ENCODE measurements around the gene NDUFAF5.
A peak's percentile ranks its signal among the peaks of the same experiment; 100 is the strongest.

NDUFAF5 gene

DNA sequence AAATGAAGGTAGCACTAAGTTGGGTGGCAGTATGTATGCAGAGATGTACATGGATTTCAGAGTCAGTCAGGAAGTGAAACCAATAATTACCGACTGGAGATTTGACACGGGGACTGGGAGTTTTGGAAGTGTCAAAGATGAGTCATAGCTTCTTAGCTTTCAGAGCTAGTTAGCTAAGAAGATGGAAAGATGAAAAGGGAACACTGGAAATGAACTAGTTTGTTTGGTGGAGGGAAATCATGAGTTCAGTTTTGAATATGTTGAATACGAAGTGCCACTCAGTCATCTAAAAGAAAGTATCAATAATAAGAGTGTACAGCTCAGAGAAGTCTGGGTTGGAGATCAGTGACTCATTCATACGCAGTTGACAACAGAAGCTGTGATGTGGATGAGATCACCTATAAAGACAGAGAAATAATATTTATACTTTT is 7.6 kb upstream of the NDUFAF5 start:
- peak; percentile 67 for DNase-seq (ENCODE audit: low read depth)
- no peak for TF ChIP-seq CTCF (conservative IDR thresholded peaks at IDR 0.05; ENCODE audit: control insufficient read depth, insufficient read depth, low read depth, low read length)
- H3K4me3 ChIP-seq (ENCODE audit: control insufficient read depth, low read depth, low read length) = no peak overlapping the region

GRCh38 chr20:13778827-13779226 is 6.0 kb upstream of the NDUFAF5 start:
- DNase-seq (ENCODE audit: low read depth) = no peak
- H3K4me3 ChIP-seq (ENCODE audit: control insufficient read depth, low read depth, low read length) = no peak overlapping the region
- TF ChIP-seq CTCF (conservative IDR thresholded peaks at IDR 0.05; ENCODE audit: control insufficient read depth, insufficient read depth, low read depth, low read length) = no peak

DNA sequence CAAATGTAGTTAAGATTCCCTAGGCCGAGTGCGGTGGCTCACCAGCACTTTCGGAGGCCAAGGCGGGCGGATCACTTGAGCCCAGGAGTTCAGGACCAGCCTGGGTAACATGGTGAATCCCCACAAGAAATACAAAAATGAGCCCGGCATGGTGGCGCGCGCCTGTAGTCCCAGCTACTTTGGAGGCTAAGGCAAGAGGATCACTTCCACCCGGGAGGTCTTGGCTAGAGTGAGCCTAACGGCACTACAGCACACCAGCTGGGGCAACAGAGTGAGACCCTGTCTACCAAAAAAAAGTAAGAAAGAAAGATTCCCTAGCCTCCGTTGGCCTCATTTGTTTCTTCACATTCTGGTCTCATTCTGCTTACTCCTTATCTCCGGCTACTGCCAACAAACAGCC is 1.3 kb upstream of the NDUFAF5 start:
- H3K4me3 ChIP-seq (ENCODE audit: control insufficient read depth, low read depth, low read length) = peak overlapping the region; percentile 95
- no peak for TF ChIP-seq CTCF (conservative IDR thresholded peaks at IDR 0.05; ENCODE audit: control insufficient read depth, insufficient read depth, low read depth, low read length)
- no peak for DNase-seq (ENCODE audit: low read depth)

DNA sequence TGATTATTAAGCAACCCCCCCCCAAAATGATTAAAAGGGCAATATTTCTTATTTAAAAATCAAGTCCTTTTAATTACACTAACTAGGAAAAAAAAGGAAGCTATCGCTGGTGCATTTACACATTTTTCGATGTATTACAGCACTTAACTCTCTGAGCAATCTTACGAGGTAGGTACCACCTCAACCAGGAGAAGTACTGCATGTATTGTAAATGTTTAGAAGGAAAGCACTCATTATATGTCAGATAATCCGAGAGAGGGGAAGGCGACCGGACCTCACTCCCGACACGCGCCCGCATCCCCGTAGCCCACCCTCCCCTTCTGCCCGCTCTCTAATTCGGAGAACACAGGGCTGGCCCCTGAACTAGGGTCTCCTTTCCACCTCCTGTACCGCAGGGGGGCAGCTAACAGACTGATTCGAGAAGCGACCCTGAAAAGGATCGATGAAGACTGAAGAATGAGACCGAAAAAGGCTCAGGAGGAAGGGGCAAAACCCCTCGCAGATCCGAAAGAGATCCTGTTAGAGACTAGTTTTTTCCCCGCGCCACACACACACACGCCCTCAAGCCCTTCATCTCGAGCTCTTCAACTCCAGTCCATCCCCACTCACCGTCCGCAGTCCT is 446 bp upstream of the NDUFAF5 start:
- H3K4me3 ChIP-seq (ENCODE audit: control insufficient read depth, low read depth, low read length) = peak overlapping the region; percentile 95
- no peak for DNase-seq (ENCODE audit: low read depth)
- TF ChIP-seq CTCF (conservative IDR thresholded peaks at IDR 0.05; ENCODE audit: control insufficient read depth, insufficient read depth, low read depth, low read length) = no peak

DNA sequence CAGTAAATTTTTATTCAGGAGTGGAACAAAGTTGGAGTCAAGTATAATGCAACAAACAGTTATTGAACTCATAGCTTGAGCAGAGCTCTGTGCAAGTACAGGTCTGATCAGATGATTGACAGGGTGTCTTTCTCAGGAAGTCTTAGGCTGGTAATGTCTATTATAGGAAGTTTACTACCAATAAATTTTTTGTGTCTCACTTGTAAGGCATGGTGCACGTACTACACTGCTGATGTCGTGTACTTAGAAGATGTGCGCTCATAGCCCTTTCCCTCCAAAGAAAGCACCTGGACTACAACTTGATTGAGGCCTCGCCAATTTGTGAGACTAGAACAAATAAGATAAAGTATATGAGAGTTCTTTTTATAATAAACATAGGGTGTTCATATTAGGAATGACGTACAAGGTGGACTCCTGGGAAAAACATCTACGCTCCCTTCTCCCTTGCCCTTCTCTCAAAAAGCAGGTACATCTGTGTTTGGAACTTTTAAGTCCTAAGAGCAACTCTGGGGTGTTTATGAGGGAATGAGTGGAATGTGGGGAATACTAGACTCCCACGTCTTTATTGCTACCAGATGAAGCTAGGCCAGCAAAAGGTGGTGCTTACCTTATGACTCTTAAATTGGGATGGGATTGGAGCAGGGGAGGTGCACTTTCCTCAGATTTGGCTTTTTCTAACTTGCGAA is 1.5 kb downstream of the NDUFAF5 start:
- peak overlapping the region; percentile 95 for H3K4me3 ChIP-seq (ENCODE audit: control insufficient read depth, low read depth, low read length)
- DNase-seq (ENCODE audit: low read depth) = no peak
- no peak for TF ChIP-seq CTCF (conservative IDR thresholded peaks at IDR 0.05; ENCODE audit: control insufficient read depth, insufficient read depth, low read depth, low read length)

GRCh38 chr20:13788167-13788834 is 3.5 kb downstream of the NDUFAF5 start:
- no peak overlapping the region for H3K4me3 ChIP-seq (ENCODE audit: control insufficient read depth, low read depth, low read length)
- peak; percentile 72 for DNase-seq (ENCODE audit: low read depth)
- TF ChIP-seq CTCF (conservative IDR thresholded peaks at IDR 0.05; ENCODE audit: control insufficient read depth, insufficient read depth, low read depth, low read length) = peak; percentile 64

All from fibroblast of mammary gland (primary cell).